GM12878 (cell line): ENCODE measurements around the gene PIP4K2A. TPM values are rescaled to one million over a fixed set of nuclear protein-coding genes. Genes with fewer than 3 reads are reported as not detected.

Experiments used
- ATAC-seq: fragments of 200-7000 bp; cut with Tn5 transposase; 3 replicates; pipeline ENCODE4 v1.9.1; 2020; ENCODE audit warnings: mild to moderate bottlenecking, moderate library complexity
- BruUV-seq: library from RNA; stranded (reverse); fragments of 400-500 nt; replicated peaks from 2 replicates; lab custom pipeline; 2021; lab: Mats Ljungman, UMichigan
- CTCF ChIA-PET: fragments of 300-600 bp; sonication (Branson Sonifier 250); formaldehyde crosslinking; extraction: SDS; loops from one replicate; lab custom pipeline; 2021; ENCODE audit warnings: inconsistent platforms; lab: Yijun Ruan, JAX
- POLR2A ChIA-PET: fragments of 350-600 bp; formaldehyde crosslinking; extraction: SDS; loops from one replicate; lab custom pipeline; 2021; ENCODE audit warnings: inconsistent platforms; lab: Charles Lee
- RAD21 ChIA-PET: fragments of 300-600 bp; sonication (Branson Sonifier 250); formaldehyde crosslinking; loops from one replicate; lab custom pipeline; 2023; ENCODE audit warnings: antibody characterized with exemption; ENCODE audit not compliant: unreplicated experiment; lab: Charles Lee
- SMC1A ChIA-PET: fragments of 300-600 bp; sonication (Branson Sonifier 250); formaldehyde crosslinking; loops from one replicate; lab custom pipeline; 2023; ENCODE audit not compliant: unreplicated experiment, uncharacterized antibody; lab: Charles Lee
- DNase-seq: peaks from one replicate; pipeline ENCODE4 v3.0.0-alpha.2; 2011; ENCODE audit warnings: low read depth, low spot score
- FAIRE-seq: peaks from 3 replicates; lab custom pipeline; 2011; peaks lifted over from hg19 to GRCh38; lab: Jason Lieb, UNC
- H2AFZ ChIP-seq: 2 replicates; pipeline ENCODE4 v1.6.0; 2011; ENCODE audit warnings: low read depth, low read length, control low read depth; ENCODE audit not compliant: control insufficient read depth
- H3K27ac ChIP-seq: 2 replicates; pipeline ENCODE4 v1.5.1; 2011; ENCODE audit warnings: control low read depth; ENCODE audit not compliant: control insufficient read depth, insufficient read depth
- H3K27me3 ChIP-seq, 2 experiments: replicated peaks in 1 of 2; 2 replicates each; pipeline versions ENCODE4 v1.6.0 to v1.6.1; 2011; ENCODE audit warnings: low read length in 1 of 2; ENCODE audit not compliant: control insufficient read depth in 2 of 2, insufficient read depth in 2 of 2
- H3K36me3 ChIP-seq, 2 experiments: 2 replicates each; pipeline ENCODE4 v1.5.1; 2011; ENCODE audit warnings: low read length in 1 of 2; ENCODE audit not compliant: control insufficient read depth in 2 of 2, insufficient read depth in 2 of 2
- H3K4me1 ChIP-seq: 2 replicates; pipeline ENCODE4 v1.6.1; 2011; ENCODE audit warnings: mild to moderate bottlenecking, low read length, moderate library complexity, mixed read lengths; ENCODE audit not compliant: control insufficient read depth, insufficient read depth
- H3K4me2 ChIP-seq: 2 replicates; pipeline ENCODE4 v1.6.0; 2011; ENCODE audit warnings: control low read depth; ENCODE audit not compliant: control insufficient read depth, insufficient read depth
- H3K4me3 ChIP-seq: fragments of 200-600 bp; sonication (generic); 2 replicates; pipeline ENCODE4 v1.5.1; 2016
- H3K79me2 ChIP-seq: 2 replicates; pipeline ENCODE4 v1.6.0; 2011; ENCODE audit warnings: low read length; ENCODE audit not compliant: control insufficient read depth, insufficient read depth
- H3K9ac ChIP-seq: 2 replicates; pipeline ENCODE4 v1.8.0; 2011; ENCODE audit warnings: low read length, control low read depth, mixed read lengths; ENCODE audit not compliant: control insufficient read depth, insufficient read depth
- H3K9me3 ChIP-seq: replicated peaks from 3 replicates; pipeline ENCODE4 v1.5.1; 2011; ENCODE audit warnings: mild to moderate bottlenecking, low read length; ENCODE audit not compliant: control insufficient read depth, insufficient read depth
- H4K20me1 ChIP-seq: 2 replicates; pipeline ENCODE4 v1.6.0; 2011; ENCODE audit not compliant: control insufficient read depth, insufficient read depth
- BCL11A ChIP-seq: IDR thresholded peaks from 2 replicates; pipeline ENCODE4 v1.6.1; 2011; ENCODE audit warnings: low read depth, low read length
- CBX5 ChIP-seq: sonication (generic); IDR thresholded peaks from 2 replicates; pipeline ENCODE4 v1.6.1; 2016; ENCODE audit warnings: low read depth, moderate library complexity, mild to moderate bottlenecking, inconsistent platforms
- EED ChIP-seq: sonication (generic); IDR thresholded peaks from 2 replicates; pipeline ENCODE4 v1.6.1; 2016; ENCODE audit warnings: antibody characterized with exemption, low read depth
- IRF4 ChIP-seq: IDR thresholded peaks from 2 replicates; pipeline ENCODE4 v1.6.1; 2011; ENCODE audit warnings: low read depth, low read length
- MTA3 ChIP-seq: IDR thresholded peaks from 2 replicates; pipeline ENCODE4 v1.6.1; 2012; ENCODE audit warnings: low read length, inconsistent platforms, borderline replicate concordance
- NFYB ChIP-seq: IDR thresholded peaks from 2 replicates; pipeline ENCODE4 v1.6.1; 2011; ENCODE audit warnings: low read depth, mild to moderate bottlenecking, low read length, improper control_type of control experiment, moderate library complexity; ENCODE audit not compliant: insufficient read depth
- PML ChIP-seq: IDR thresholded peaks from 2 replicates; pipeline ENCODE4 v1.6.1; 2012; ENCODE audit warnings: low read length, inconsistent platforms
- SIN3A ChIP-seq: IDR thresholded peaks from 2 replicates; pipeline ENCODE4 v1.6.1; 2012; ENCODE audit warnings: low read depth, low read length, improper control_type of control experiment
- SMARCA5 ChIP-seq: fragments of 450-650 bp; IDR thresholded peaks from 2 replicates; pipeline ENCODE4 v1.6.1; 2017; ENCODE audit warnings: mild to moderate bottlenecking
- SMC3 ChIP-seq: IDR thresholded peaks from 2 replicates; pipeline ENCODE4 v1.6.1; 2011; ENCODE audit warnings: low read length, improper control_type of control experiment, borderline replicate concordance
- STAT1 ChIP-seq: fragments of 450-650 bp; conservative IDR thresholded peaks from 2 replicates; pipeline ENCODE4 v1.6.1; 2014; ENCODE audit warnings: antibody characterized with exemption, mild to moderate bottlenecking
- ZNF217 ChIP-seq: fragments of 450-650 bp; IDR thresholded peaks from 2 replicates; pipeline ENCODE4 v1.6.1; 2017; ENCODE audit warnings: antibody characterized with exemption, mild to moderate bottlenecking
- WGBS: methylation state at CpG from one replicate; pipeline ENCODE4 v1.1.6; 2016; ENCODE audit warnings: low lambda C conversion rate; ENCODE audit not compliant: insufficient replicate concordance, insufficient coverage; ENCODE audit errors: missing lambda C conversion rate; 5-methylcytosine and 5-hydroxymethylcytosine counted together
- in situ Hi-C: fragments of 300-500 bp; cut with MboI; formaldehyde crosslinking; loops from 9 replicates; pipeline ENCODE4 v1.14.3; 2018; ENCODE audit warnings: mixed read lengths
- intact Hi-C: fragments of 100-400 bp; cut with micrococcal nuclease; formaldehyde crosslinking; loops from one replicate; pipeline ENCODE4 v1.14.2; 2022; ENCODE audit not compliant: unreplicated experiment
- polyA plus RNA-seq, 11 experiments: library from polyadenylated mRNA; depleted of rRNA in 4 of 11; unstranded in 6 of 11; stranded (reverse) in 5 of 11; fragments of >200 nt; fragmentation: Nextera tagmentation in 4 of 11; fragmentation: Illumina TruSeq in 1 of 11; extraction: Ambion mirVana in 4 of 11; extraction: Trizol in 1 of 11; gene quantifications; 1 replicate in 1 of 11; 2 replicates in 10 of 11; pipeline versions ENCODE4 v1.2.1 to v1.2.3, GENCODE V29; 2011 to 2016; ENCODE audit warnings: inconsistent platforms in 2 of 11, missing spikeins in 2 of 11, low read depth in 1 of 11
- total RNA-seq, 4 experiments: library from RNA; depleted of rRNA in 3 of 4; stranded (reverse); fragments of >200 nt in 3 of 4; fragmentation: Illumina TruSeq in 1 of 4; extraction: Trizol in 1 of 4; gene quantifications; 2 replicates each; pipeline versions ENCODE4 v1.2.1 to v1.2.3, GENCODE V29; 2013 to 2021
- TF ChIP-seq, protein P1 (sequence below): IDR thresholded peaks from 2 replicates; pipeline ENCODE4 v1.6.1; 2012; ENCODE audit warnings: low read length, inconsistent platforms
- TF ChIP-seq, protein P2 (sequence below): IDR thresholded peaks from 2 replicates; pipeline ENCODE4 v1.6.1; 2011; ENCODE audit warnings: borderline replicate concordance, low read depth, mild to moderate bottlenecking, moderate library complexity, mixed read lengths, low read length; ENCODE audit not compliant: insufficient read depth; ENCODE audit errors: extremely low read length
- TF ChIP-seq, protein P3 (sequence below): fragments of 450-650 bp; IDR thresholded peaks from 2 replicates; pipeline ENCODE4 v1.6.1; 2016; ENCODE audit warnings: mild to moderate bottlenecking
- TF ChIP-seq, protein P4 (sequence below): fragments of 450-650 bp; IDR thresholded peaks from 2 replicates; pipeline ENCODE4 v1.6.1; 2014; ENCODE audit warnings: mild to moderate bottlenecking

Gene PIP4K2A
- total and polyA plus RNA-seq, 10 of the 15 experiments (the other 5 are each of a cell fraction or from before 2014, with no cell fraction given): 54.3 to 139 (median 84.4) TPM

DNA sequence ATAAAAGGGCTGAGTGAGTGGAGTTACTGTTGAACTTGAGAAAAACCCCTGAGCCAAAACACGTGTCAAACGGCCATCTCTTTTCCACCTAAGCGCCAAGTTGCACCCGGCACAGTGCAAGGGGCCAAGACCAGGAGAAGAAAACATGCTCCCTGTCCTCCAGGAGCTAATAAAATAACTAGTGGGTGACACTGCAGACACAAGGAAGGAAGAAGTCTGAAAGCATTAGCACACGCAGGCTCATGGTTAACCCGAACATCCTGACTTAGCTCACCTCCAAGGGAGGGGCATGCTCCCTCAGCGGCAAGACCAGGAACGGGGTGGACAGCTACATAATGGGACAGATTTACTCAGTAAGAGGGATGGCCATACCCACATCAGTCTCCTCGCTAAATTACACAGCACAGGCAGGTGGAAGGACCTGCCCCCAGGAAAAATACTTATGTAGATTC, 65.0 kb downstream of the PIP4K2A start (continued):
- TF ChIP-seq, protein P1, sequence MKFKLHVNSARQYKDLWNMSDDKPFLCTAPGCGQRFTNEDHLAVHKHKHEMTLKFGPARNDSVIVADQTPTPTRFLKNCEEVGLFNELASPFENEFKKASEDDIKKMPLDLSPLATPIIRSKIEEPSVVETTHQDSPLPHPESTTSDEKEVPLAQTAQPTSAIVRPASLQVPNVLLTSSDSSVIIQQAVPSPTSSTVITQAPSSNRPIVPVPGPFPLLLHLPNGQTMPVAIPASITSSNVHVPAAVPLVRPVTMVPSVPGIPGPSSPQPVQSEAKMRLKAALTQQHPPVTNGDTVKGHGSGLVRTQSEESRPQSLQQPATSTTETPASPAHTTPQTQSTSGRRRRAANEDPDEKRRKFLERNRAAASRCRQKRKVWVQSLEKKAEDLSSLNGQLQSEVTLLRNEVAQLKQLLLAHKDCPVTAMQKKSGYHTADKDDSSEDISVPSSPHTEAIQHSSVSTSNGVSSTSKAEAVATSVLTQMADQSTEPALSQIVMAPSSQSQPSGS: peak; percentile 8; the same call in 1 of the 2 replicates
- TF ChIP-seq STAT1: no peak

DNA sequence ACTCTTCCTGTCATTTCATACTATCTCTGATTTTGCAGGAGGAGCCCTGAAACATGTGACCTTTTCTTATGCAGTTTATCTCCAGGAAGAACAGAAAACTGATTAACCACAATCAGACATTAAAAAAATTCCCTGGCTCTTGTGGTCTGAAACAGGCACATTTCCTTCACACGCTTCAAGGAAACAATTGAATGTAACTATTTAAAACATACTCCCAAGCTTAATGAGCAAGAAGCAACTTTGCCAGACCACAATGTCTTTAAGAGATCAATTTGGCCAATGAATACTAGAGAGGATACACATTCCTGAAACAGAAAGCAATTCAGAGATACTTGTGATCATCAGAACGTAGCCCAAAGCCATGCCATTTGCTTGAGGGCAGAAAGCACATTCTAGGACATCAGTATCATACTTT, 65.8 kb downstream of the PIP4K2A start:
- no TSS peak for BruUV-seq
- H3K4me3 ChIP-seq: no peak overlapping the region
- no peak overlapping the region for H2AFZ ChIP-seq
- in situ Hi-C loops (no loop called here), intact Hi-C loops (loop anchor here (5.0 kb wide), 3 partner anchors 41 to 339 kb away; partner anchors contain the start of gene PIP4K2A)
- H3K4me1 ChIP-seq: peaks cover 83% of the 10 kb centered on the region
- CTCF ChIA-PET: interaction anchor here (1.0 to 12.1 kb wide), 10 partner anchors 10 to 68 kb away, joined by 3 to 72 read pairs (median 8); no protein-coding TSS in a partner anchor
- H4K20me1 ChIP-seq: no peaks in the 10 kb centered on the region
- H3K36me3 ChIP-seq: peaks cover 0 to 2% of the 10 kb centered on the region in 2 experiments; a peak in 2 of 4 replicates
- peak overlapping the region; percentile 78 for H3K4me2 ChIP-seq
- ATAC-seq (peak; percentile 72), DNase-seq (peak; percentile 75), FAIRE-seq (peak; percentile 59)
- WGBS: 0% methylated on average over 2 of the region's 2 CpGs
- H3K27ac ChIP-seq: peak overlapping the region; percentile 78
- SMC1A ChIA-PET: interaction anchor here (1.2 to 13.5 kb wide), 21 partner anchors 11 to 78 kb away, joined by 3 to 172 read pairs (median 7); partner anchors contain the start of gene PIP4K2A
- RAD21 ChIA-PET: interaction anchor here (0.5 to 9.1 kb wide), 17 partner anchors 11 to 64 kb away, joined by 3 to 99 read pairs (median 6); no protein-coding TSS in a partner anchor
- no peak overlapping the region for H3K9ac ChIP-seq
- H3K9me3 ChIP-seq: no peaks in the 10 kb centered on the region
- H3K27me3 ChIP-seq: no peaks in the 10 kb centered on the region
- peaks cover 96% of the 10 kb centered on the region for H3K79me2 ChIP-seq
- POLR2A ChIA-PET: interaction anchor here (0.6 to 6.2 kb wide), 10 partner anchors 14 to 99 kb away, joined by 3 to 30 read pairs (median 8); no protein-coding TSS in a partner anchor
- TF ChIP-seq ZNF217: no peak; the same call in 1 of the 2 replicates
- TF ChIP-seq IRF4: no peak
- TF ChIP-seq PML: no peak; the same call in 1 of the 2 replicates
- TF ChIP-seq CBX5: no peak
- TF ChIP-seq SMARCA5: 0 out of 2 replicates have a peak, but pooled peaks have one; percentile 6
- TF ChIP-seq EED: peak; percentile 70
- TF ChIP-seq MTA3: peak; percentile 52; the same call in 1 of the 2 replicates
- TF ChIP-seq SIN3A: no peak
- TF ChIP-seq BCL11A: 0 out of 2 replicates have a peak, but pooled peaks have one; percentile 67
- TF ChIP-seq NFYB: peak; percentile 40; the same call in 1 of the 2 replicates
- TF ChIP-seq, protein P2, sequence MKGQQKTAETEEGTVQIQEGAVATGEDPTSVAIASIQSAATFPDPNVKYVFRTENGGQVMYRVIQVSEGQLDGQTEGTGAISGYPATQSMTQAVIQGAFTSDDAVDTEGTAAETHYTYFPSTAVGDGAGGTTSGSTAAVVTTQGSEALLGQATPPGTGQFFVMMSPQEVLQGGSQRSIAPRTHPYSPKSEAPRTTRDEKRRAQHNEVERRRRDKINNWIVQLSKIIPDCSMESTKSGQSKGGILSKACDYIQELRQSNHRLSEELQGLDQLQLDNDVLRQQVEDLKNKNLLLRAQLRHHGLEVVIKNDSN: no peak
- TF ChIP-seq, protein P1: 0 out of 2 replicates have a peak, but pooled peaks have one; percentile 31
- TF ChIP-seq, protein P3, sequence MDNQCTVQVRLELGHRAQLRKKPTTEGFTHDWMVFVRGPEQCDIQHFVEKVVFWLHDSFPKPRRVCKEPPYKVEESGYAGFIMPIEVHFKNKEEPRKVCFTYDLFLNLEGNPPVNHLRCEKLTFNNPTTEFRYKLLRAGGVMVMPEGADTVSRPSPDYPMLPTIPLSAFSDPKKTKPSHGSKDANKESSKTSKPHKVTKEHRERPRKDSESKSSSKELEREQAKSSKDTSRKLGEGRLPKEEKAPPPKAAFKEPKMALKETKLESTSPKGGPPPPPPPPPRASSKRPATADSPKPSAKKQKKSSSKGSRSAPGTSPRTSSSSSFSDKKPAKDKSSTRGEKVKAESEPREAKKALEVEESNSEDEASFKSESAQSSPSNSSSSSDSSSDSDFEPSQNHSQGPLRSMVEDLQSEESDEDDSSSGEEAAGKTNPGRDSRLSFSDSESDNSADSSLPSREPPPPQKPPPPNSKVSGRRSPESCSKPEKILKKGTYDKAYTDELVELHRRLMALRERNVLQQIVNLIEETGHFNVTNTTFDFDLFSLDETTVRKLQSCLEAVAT: 0 out of 2 replicates have a peak, but pooled peaks have one; percentile 13
- TF ChIP-seq SMC3: no peak
- TF ChIP-seq, protein P4, sequence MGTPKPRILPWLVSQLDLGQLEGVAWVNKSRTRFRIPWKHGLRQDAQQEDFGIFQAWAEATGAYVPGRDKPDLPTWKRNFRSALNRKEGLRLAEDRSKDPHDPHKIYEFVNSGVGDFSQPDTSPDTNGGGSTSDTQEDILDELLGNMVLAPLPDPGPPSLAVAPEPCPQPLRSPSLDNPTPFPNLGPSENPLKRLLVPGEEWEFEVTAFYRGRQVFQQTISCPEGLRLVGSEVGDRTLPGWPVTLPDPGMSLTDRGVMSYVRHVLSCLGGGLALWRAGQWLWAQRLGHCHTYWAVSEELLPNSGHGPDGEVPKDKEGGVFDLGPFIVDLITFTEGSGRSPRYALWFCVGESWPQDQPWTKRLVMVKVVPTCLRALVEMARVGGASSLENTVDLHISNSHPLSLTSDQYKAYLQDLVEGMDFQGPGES: no peak
